ENCODE data around the gene XYLT1.

- TF ChIP-seq CTCF (IDR thresholded peaks at IDR 0.05): no peak
- TF ChIP-seq POLR2AphosphoS5 (IDR thresholded peaks at IDR 0.05): no peak
Measured at GRCh38 chr16:17302620-17303019, 168.1 kb downstream of the XYLT1 start.
